GM19438 (cell line): Measurements from ENCODE around the gene KIAA1586.
A peak's percentile ranks its signal among the peaks of the same experiment; 100 is the strongest.
"Not testable (repeated sequence)": the region's sequence is repeated elsewhere in the genome, so short reads cannot be mapped to it uniquely, and the experiment has no call there.

Source experiments
- ATAC-seq: cut with Tn5 transposase; IDR thresholded peaks from one replicate; pipeline ENCODE4 v1.9.1; 2021; ENCODE audit warnings: low read depth; ENCODE audit not compliant: unreplicated experiment

The KIAA1586 gene

GRCh38 chr6:57040011-57040410, 6.5 kb upstream of the KIAA1586 start:
- ATAC-seq, result no peak

- not testable (repeated sequence) for ATAC-seq
Measured at GRCh38 chr6:57044061-57044460, 2.4 kb upstream of the KIAA1586 start.

- ATAC-seq, result no peak
Measured at GRCh38 chr6:57044568-57044967, 1.9 kb upstream of the KIAA1586 start.

- peak; percentile 17 for ATAC-seq
Measured at GRCh38 chr6:57047257-57047585, 728 bp downstream of the KIAA1586 start.

DNA sequence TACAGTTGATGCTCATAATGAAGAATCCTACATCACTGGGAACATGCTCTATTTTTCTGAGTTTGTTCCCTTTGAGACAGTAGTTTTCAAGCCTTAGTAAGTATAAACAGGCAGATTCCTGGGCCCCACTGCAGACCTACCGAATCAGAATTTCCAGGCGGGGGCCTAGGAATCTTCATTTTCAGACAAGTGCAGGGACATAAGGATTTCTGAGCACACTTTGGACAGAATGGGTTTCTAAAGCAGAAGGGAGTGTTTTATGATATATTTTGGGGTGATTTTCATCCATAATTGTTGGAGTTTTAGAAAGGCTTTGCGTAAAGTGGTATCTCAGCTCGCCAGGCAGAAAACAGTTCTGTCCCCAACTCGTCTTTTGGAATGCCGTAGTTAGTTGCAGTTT, 1.4 kb downstream of the KIAA1586 start:
- not testable (repeated sequence) for ATAC-seq

DNA sequence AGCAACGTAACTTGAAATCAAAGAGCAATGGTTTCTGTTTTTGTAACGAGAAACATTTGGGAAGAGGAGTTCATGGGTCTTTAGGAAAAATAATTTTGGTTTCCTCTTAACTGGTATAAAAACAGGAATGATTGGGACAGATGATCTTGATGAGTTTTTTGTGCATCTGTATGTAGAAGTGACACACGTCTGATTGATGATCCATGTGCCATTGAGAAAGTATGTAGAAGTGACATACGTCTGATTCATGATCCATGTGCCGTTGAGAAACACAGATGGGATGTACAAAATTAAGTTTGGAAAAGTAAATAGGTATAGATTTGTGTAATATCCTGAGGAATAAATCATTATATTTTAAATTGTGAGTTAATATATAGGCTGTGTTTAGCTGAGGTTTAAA, 2.1 kb downstream of the KIAA1586 start:
- no peak for ATAC-seq

- ATAC-seq, result no peak
Measured at GRCh38 chr6:57063847-57064246, 17.4 kb downstream of the KIAA1586 start.

GRCh38 chr6:57064809-57065208, 18.3 kb downstream of the KIAA1586 start:
- no peak for ATAC-seq

GRCh38 chr6:57068061-57068460, 21.6 kb downstream of the KIAA1586 start:
- no peak for ATAC-seq

GRCh38 chr6:57069228-57069627, 22.7 kb downstream of the KIAA1586 start:
- ATAC-seq, result no peak

- no peak for ATAC-seq
Measured at GRCh38 chr6:57069920-57070331, 23.4 kb downstream of the KIAA1586 start.

DNA sequence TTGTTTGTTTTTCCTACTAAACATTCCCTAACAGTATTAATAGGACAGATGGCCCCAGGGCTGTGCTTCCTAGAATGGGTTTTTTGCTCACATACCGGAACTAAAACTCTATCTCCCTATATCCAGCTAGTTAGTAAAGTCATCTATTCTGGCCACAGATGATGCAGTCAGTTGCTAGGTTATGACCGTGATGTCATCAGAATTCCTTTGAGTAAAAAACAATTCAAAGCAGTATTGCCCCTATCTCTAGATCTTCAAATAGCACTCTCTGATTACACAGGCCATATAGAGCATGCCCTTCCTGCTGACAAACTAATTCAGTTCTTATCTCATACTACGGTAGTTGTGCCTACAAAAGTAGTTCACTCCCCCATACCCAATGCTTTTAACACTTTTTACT, 25.6 kb downstream of the KIAA1586 start:
- no peak for ATAC-seq

DNA sequence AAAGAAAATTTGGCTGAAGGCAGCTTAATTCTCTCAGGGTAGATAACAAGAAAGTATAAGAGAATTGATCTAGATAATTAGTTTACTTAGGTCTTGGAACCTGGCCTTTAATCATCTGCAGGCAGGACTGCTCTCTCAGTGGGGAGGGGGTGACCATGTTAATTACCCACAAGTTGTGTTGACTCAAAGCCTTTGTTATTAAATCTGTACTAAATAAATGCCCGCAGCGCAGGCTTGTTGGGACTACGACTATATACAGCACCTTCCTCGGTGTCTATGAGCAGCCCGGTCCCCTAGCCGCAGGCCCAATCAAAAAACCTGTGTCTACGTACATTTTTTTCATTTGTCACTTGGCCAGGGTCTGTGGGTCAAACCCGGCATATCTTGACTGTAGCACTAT, 27.9 kb downstream of the KIAA1586 start:
- no peak for ATAC-seq

- no peak for ATAC-seq
Measured at GRCh38 chr6:57075092-57075491, 28.6 kb downstream of the KIAA1586 start.

DNA sequence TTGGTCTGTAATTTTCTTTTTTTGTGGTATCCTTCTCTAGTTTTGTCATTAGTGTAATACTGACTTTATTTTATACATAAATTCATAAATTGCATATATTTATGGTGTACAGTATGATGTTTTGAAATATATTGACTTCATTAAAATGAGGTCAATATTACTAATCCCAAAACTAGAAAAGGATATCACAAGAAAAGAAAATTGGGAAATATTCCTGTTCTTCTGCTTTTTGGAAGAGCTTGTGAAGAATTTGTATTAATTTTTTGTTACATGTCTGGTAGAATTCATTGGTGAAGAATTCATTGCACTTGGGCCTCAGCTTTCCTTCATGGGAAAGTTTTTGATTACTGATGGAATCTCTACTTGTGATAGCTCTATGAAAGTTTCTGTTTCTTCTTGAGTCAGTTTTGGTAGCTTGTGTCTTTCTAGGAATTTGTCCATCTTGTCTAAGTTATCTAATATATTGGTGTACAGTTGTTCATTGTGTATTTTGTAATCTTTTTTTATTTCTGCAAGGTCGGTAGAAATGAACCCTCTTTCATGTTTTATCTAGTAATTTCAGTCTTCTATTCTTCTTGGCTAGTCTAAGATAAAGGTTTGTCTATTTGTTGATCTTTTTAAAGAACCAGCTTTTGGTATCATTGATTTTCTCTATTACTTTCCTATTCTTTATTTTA, 32.2 kb downstream of the KIAA1586 start:
- ATAC-seq, result no peak

DNA sequence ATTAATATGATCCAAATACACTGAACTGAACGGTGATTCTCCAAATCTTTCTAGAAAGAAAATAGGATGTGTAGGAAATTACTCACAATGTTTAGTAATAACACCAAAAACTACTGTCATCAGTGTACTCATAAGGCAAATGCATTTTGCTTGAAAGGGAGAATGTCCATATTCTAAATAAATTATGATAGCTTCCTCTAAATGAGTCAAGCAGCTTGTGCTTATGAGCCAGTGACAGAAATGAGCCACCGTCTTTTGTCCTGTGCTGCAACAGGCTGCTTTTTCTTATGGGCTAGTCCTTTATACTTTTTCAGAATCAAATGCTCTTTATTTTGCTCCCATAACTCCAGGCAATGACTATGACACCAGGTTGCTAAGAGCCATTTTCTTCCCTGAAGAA, 39.0 kb downstream of the KIAA1586 start:
- no peak for ATAC-seq

DNA sequence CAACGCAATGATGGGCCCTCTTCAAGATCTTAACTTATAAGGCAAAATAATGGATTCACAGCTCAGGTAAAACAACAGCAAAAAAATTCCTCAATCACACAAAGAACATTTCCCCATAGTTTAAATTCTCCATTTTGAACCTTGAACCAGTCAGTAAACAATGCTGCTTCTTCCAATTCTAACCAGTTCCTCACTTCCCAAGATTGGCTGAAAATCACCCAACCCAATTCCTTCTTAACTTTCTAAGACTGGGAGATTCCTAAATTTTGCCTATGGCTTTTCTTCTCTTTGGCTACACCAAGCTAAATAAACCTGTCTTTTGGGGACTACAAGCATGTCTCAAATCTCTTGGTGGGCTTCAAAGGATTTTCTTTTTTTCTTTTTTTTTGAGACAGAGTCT, 40.4 kb downstream of the KIAA1586 start:
- no peak for ATAC-seq

DNA sequence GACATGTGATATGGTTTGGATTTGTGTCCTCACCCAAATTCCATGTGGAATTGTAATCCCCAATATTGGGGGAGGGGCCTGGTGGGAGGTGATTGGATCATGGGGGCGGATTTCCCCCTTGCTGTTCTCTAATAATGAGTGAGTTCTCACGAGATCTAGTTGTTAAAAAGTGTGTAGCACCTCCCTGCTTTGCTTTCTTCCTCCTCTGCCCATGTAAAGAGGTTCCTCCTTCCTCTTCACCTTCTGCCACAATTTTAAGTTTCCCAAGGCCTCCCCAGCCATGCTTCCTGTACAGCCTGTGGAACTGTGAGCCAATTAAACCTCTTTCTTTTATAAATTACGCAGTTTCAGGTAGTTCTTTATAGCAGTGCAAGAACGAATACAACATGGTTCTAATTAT, 41.4 kb downstream of the KIAA1586 start:
- ATAC-seq, result no peak

- ATAC-seq, result no peak
Measured at GRCh38 chr6:57089265-57089664, 42.8 kb downstream of the KIAA1586 start.

DNA sequence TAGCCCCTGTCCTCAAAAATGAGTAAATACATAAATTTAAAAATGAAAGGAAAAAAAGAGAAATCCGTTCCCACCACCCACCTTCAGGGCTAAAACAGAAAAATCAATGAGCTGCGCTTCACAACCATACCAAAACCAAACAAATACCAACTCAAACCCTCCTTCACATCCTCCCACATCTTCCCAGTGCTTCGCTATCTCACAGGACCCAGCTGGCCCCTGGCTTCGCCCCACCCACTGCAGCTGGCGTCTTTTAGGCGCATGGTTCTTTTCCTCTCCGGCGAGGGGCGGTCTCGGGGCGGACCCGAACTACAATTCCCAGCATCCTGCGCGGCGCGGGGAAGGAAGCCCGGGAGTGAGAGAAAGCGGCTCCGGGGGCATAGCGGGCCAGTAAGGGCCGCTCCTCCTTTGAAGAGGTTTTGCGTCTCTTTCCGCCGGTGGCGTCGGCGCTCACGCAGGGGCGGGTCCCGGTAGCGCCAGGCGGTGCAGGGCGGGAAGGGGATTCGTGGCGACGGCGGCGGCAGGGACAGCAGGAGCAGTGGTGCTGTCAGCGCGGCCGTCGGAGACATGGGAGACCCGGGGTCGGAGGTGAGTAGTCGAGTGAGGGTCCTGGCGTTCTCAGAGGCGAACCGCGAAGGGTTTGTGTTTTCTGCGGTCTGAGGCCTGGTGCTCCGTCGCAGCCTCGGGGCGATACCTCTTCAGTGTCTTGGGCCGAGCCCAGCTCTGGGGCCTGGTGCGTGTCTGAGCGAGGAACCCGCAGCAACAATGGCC, 43.4 kb downstream of the KIAA1586 start, which contains the start of gene ZNF451:
Gene ZNF451 (plus strand): TSS at position 502 of the 771 bp plus-strand sequence. CDS start 66 bp downstream, at position 568.
- peak; percentile 95 for ATAC-seq

DNA sequence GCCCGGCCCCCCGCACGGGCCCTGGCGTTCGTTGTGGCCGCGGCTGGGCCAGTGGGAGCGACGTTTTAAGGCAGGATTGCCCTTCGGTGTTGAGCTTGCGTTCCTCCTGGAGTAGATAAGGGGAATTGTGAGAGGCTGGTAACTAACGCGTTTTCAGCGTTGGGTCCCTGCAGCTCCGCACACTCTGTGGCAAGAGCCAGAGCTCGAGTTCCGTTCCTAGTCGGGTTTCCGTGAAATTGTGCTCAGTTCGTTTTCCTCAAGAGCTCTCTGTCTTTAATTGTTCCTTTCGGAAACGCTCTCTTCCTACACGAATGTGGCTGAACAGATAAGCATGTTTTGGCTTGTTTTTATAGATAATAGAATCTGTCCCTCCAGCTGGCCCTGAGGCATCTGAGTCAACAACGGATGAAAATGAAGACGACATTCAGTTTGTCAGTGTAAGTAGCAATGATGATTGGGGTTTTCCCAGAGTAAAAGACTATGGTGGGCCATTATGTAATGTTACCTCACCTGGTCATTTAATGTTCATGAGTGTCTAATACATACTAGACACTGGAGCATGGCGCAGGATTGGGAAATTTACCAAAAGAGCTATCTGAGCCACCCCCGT, 44.1 kb downstream of the KIAA1586 start:
- ATAC-seq, result peak; percentile 17

- ATAC-seq, result not testable (repeated sequence)
Measured at GRCh38 chr6:57091375-57091774, 44.9 kb downstream of the KIAA1586 start.
